Activated CD4-positive, alpha-beta T cell treated with anti-CD3 and anti-CD28 coated beads for 24 hours (primary cell): ENCODE measurements around the gene IFTAP.

Source experiments
- DNase-seq, 2 donors: peaks; one replicate each; pipeline ENCODE4 v3.0.0-alpha.2; 2020; ENCODE audit warnings: low read depth in 2 of 2

The IFTAP gene

GRCh38 chr11:36598051-36598450 is 3.7 kb downstream of the IFTAP start, which contains the start of gene RAG2:
TSS of gene RAG2 (minus strand) at chr11:36598236. CDS start at chr11:36594168, 4,068 bp downstream.
- no peak for DNase-seq

DNA sequence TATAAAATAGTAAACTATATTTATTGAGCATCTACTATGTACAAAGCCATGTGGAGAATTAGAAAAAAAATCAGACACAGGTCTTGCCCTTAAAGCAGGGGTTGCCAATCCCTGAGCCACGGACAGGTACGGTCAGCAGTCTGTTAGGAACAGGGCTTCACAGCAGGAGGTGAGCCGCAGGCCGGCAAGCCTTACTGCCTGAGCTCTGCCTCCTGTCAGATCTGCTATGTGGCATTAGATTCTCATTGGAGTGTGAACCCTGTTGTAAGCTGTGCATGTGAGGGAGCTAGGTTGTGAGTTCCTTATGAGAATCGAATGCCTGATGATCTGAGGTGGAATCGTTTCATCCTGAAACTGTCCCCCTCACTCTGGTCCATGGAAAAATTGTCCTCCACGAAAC is 5.9 kb downstream of the IFTAP start:
- DNase-seq = no peak

GRCh38 chr11:36601155-36601554 is 6.9 kb downstream of the IFTAP start:
- no peak for DNase-seq

DNA sequence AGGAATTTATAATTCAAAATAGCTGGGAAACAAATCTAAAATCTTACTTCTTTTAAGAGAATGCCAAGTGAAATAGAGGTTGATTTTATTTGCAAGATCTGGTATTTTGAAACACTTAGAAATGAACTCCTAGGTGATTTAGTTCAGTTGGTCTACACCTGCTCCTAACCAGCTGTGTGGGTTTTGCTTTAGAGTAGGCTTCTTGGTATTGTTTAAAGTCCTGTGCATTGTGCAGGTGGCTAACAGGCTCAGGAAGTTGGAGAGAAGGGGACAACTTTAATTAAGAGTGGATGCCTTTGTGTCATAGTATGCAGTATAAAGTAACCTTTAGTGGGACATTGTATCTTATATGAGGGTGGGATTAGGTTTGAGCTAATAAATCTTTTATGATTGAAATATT is 7.8 kb downstream of the IFTAP start:
- no peak for DNase-seq

DNA sequence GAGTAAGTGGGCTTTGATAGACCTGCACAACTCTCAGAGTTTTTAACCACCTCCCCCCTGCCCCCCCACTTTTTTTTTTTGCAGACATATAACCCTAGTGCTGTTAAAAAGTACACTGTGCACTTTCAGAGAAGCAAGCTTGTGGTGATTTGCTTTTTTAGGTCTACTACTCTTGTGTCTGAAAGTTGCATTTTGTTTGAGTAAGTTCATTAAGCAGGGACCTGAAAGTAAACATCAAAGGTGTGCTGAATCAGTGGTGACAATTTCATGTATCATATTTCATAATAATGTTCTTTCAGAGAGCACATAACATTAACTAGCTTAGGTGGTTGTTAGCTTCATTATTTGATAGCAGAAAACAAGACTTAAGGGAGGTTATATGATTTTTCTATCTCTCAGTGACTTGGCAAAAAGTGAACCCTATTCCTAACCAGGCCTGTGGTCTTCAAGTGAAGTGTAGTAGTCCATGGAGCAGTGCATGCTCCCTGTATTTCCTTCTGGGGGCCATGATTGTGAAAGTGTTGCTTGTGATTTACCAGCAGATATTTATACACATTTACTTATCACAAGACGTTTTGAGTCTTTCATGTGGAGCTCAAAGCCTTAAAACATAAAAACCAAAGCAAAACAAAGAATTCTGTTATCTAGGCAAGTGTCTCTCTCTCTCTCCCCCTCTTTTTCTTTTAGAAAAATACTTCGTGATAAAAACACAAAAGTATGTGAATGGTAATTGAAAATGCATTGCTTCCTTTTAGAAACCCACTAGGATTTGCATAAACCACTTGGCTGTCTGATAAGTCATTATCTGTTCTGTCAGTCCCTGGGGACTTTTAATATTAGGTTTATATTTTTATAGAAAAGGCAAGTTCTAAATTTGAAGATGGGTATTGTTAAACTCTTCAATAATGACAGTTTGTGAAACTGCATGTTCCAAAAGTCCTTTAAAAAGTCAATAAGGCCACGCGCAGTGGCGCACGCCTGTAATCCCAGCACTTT is 11.2 kb downstream of the IFTAP start:
- no peak for DNase-seq

DNA sequence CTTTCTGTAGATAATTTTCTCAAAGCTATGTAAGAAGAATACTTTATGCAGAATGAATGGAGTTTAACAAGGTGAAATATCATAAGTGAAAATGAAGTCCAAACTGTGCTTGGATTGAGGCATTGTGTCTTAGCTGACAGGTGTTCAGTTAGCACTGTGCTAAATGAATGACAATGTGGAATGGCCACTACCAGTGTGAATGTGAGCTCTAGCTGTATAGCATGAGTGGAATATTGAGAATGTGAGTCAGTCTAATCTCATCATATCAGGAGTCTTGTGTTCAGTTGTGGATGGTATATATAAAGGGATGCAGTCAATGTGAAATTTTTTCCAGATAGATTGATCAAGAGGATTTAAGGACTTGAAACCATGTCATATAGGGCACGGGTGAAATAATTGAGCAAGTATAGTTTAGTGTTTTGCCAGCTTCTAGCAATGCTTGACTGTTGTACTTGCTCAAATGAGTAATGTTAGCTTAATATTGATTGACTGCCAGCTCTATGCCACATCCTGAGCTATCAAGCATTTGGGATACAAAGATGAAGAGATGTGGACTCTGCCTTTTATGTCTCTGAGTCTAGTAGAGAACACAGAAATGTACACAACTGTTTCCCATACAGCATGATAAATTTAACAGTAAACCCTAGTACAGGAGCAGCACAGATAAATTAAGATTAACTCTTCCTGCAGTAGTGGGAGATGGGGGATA is 14.3 kb downstream of the IFTAP start:
- no peak for DNase-seq

GRCh38 chr11:36609383-36609782 is 15.1 kb downstream of the IFTAP start:
- no peak for DNase-seq

- no peak for DNase-seq
Observed at GRCh38 chr11:36615826-36616225, 21.5 kb downstream of the IFTAP start.

GRCh38 chr11:36617543-36618362 is 23.5 kb downstream of the IFTAP start:
- no peak for DNase-seq

DNA sequence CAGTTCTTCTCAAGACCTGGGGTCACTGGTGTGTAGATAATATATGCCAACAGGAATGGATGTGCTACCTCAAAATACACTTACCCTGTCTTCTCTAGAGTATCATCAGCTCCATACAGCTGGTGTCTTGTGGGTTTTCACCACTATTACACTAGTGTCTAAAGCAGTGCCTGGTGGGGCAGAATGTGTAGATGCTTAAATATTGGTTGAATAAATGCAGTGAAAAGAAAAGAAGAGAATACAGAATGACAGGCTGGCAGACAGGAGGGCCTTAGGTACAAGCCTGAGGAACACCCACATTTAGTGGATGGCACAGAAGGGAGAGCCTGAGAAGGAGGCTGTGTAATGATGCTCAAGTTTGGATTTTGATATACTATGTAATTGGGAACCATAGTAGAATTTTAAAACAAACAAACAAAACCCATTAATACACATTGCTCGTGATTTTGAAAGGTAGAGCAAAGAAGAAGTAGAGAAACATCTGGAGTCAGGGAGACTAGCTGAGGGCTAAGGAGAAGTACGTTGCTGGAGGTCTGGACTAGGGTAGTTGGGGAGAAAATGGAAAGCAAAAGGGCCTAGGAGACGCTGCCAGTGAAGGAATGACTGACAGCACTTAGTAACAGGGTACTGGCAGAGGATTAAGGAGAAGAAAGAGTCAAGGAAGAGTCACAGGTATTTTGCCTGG is 24.2 kb downstream of the IFTAP start:
- DNase-seq = no peak

DNA sequence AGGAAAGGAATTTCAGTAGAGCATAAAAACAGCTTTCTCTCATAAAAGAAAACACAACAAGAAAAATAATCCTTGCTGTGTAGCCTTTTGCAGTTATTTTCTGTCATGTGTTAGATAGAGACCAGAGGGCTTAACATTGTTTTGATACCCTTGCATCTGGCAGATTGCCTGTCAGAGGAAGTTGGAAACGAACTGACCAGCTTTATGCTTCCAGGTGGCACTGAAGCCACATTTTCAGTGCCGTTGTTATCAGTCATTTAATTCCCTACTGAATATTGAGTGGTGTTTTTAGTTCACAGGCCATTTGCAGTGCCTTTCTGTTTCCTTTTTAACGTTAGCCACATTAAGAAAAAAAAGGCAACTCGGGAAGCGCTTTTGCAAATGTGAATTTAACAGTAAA is 25.2 kb downstream of the IFTAP start:
- DNase-seq = no peak

- DNase-seq = no peak
Observed at GRCh38 chr11:36620246-36620645, 25.9 kb downstream of the IFTAP start.

GRCh38 chr11:36622431-36623136 is 28.3 kb downstream of the IFTAP start:
- no peak for DNase-seq

DNA sequence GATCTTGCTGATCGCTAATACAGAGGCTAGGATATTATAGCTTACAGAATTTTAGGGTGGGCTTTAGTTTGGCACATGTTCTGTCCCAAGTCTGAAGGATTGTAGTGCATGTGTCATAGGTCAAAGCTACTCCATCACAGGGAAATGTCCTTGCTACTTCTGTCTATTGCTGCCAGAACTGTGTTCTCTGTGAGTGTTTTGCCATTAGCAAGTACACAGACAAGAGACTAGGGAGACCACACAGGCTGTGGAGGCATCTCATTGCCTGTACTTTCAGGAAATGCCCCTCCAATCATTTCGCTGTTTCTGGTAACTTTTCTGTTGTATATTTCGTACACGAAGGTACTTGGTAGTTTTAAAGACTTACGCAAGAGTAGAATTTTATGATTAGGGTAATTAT is 29.2 kb downstream of the IFTAP start:
- no peak for DNase-seq

GRCh38 chr11:36627006-36627405 is 32.7 kb downstream of the IFTAP start:
- DNase-seq = no peak

GRCh38 chr11:36627471-36627870 is 33.2 kb downstream of the IFTAP start:
- DNase-seq = no peak

- no peak for DNase-seq
Observed at GRCh38 chr11:36628141-36628540, 33.8 kb downstream of the IFTAP start.

DNA sequence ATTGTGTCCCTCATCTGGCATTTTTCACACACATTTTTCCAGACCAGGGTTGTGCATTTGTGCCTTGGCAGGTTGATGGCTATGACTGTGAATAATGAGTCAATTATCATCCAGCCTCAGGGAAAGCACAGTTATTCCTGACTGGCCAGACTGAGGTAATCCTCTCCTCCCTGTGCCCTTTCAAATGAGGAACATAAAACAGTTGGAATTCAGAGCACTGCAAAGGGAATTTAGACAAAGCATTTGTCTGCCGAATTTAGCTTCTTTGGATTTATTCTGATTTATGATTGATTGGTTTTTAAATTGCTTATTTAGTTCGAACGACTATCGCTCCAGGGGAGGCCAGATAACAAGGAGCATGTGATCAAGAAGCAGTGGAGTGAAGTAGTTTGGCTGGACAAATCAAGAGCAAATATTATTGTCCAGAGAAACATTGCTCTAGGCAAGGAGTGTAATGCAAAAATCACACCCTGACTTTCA is 34.5 kb downstream of the IFTAP start:
- no peak for DNase-seq

DNA sequence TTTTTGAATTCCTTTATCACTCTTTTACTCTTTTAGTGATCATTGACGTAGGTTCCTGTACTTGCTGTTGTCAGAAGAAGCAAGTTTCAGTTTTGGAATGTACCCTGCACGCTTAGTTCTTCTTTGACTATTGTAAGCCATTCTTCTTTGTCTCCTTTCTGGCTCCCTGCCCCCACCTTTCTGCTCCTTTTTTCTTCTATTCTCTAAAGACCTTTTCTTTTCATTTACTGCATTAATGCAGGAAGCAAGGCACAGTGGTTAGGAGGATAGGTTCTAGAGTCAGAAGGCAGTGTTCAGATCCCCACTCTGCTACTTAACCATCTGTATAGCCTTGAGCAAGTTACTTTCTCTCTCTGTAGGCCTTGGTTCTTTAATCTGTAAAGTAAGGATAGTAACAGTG is 37.5 kb downstream of the IFTAP start:
- no peak for DNase-seq

- no peak for DNase-seq
Observed at GRCh38 chr11:36635066-36635862, 41.0 kb downstream of the IFTAP start.
